Measurements from ENCODE around the gene ZNF416. TPM values are rescaled to one million over a fixed set of nuclear protein-coding genes. Genes with fewer than 3 reads are reported as not detected.

Gene ZNF416
- total RNA-seq, 1 experiment from 2014 or later, result 3.6 TPM

GRCh38 chr19:57613941-57614743 is 35.4 kb upstream of the ZNF416 start, which contains the start of gene ZNF134:
TSS of gene ZNF134 (plus strand) at chr19:57614242. CDS start at chr19:57619469, 5,227 bp downstream.
- Histone ChIP-seq H4K20me1 (ENCODE audit: low read length) (no peaks in the 10 kb centered on the region), H3K36me3 (ENCODE audit: low read depth, low read length) (peaks cover 49% of the 10 kb centered on the region), H3K27ac (ENCODE audit: low read length) (no peak within 1 kb of the TSS), H3K9me3 (ENCODE audit: low read length) (peaks cover 50% of the 10 kb centered on the region), H3F3A (ENCODE audit: low read length, unreplicated experiment) (no peaks in the 10 kb centered on the region), H3K9ac (ENCODE audit: low read length) (peak within 1 kb of the TSS; percentile 87), H2AFZ (ENCODE audit: low read length) (peak within 1 kb of the TSS; percentile 83), H3K4me1 (ENCODE audit: insufficient read depth, low read length) (no peaks in the 10 kb centered on the region), H3K79me2 (ENCODE audit: low read length) (peaks cover 41% of the 10 kb centered on the region), H3K4me2 (ENCODE audit: low read length) (peak within 1 kb of the TSS; percentile 89), H3K9me2 (replicated peaks; ENCODE audit: low read length) (no peaks in the 10 kb centered on the region), H3K27me3 (ENCODE audit: low read length) (no peaks in the 10 kb centered on the region), H3K4me3 (ENCODE audit: low read length) (peak within 1 kb of the TSS; percentile 91)
- ChIA-PET CTCF (no interaction called here), POLR2A (ENCODE audit: unreplicated experiment) (interaction anchor here (0.6 kb wide), 1 partner anchor 19 kb away, joined by 3 read pairs; the partner anchor contains the start of gene ZNF211)
- ATAC-seq (peak; percentile 100), DNase-seq (peak; percentile 95)
- intact Hi-C loops (cut with micrococcal nuclease), result loop anchor here (1.0 kb wide), 1 partner anchor 36 kb away; the partner anchor contains the start of gene ZNF416
- no peak for TF ChIP-seq EZH2phosphoT487 (IDR thresholded peaks at IDR 0.05; ENCODE audit: borderline replicate concordance, low read length)
- no peak; the same call in 1 of the 2 replicates for TF ChIP-seq CTCF (conservative IDR thresholded peaks at IDR 0.05; ENCODE audit: low read depth, low read length)
- no peak for TF ChIP-seq EZH2 (IDR thresholded peaks at IDR 0.05; ENCODE audit: low read length, unreplicated experiment)
- BruUV-seq (replicated peaks), result TSS peak; percentile 65

- Histone ChIP-seq H4K20me1 (ENCODE audit: low read length) (no peaks in the 10 kb centered on the region), H2AFZ (ENCODE audit: low read length) (no peak overlapping the region), H3K9ac (ENCODE audit: low read length) (no peak overlapping the region), H3K27ac (ENCODE audit: low read length) (no peak overlapping the region), H3F3A (ENCODE audit: low read length, unreplicated experiment) (no peaks in the 10 kb centered on the region), H3K4me1 (ENCODE audit: insufficient read depth, low read length) (no peaks in the 10 kb centered on the region), H3K36me3 (ENCODE audit: low read depth, low read length) (peaks cover 44% of the 10 kb centered on the region), H3K4me2 (ENCODE audit: low read length) (no peak overlapping the region), H3K27me3 (ENCODE audit: low read length) (no peaks in the 10 kb centered on the region), H3K79me2 (ENCODE audit: low read length) (peaks cover 20% of the 10 kb centered on the region), H3K4me3 (ENCODE audit: low read length) (no peak overlapping the region), H3K9me2 (replicated peaks; ENCODE audit: low read length) (no peaks in the 10 kb centered on the region), H3K9me3 (ENCODE audit: low read length) (peaks cover 37% of the 10 kb centered on the region)
- BruUV-seq (replicated peaks), result no TSS peak
- CTCF ChIA-PET, result no interaction called here
- POLR2A ChIA-PET (ENCODE audit: unreplicated experiment), result no interaction called here
- TF ChIP-seq EZH2phosphoT487 (IDR thresholded peaks at IDR 0.05; ENCODE audit: borderline replicate concordance, low read length) (no peak), EZH2 (IDR thresholded peaks at IDR 0.05; ENCODE audit: low read length, unreplicated experiment) (no peak), CTCF (conservative IDR thresholded peaks at IDR 0.05; ENCODE audit: low read depth, low read length) (no peak)
- ATAC-seq (no peak), DNase-seq (no peak)
- intact Hi-C loops (cut with micrococcal nuclease), result no loop called here
Observed at GRCh38 chr19:57611113-57611512, 32.4 kb upstream of the ZNF416 start.

- Histone ChIP-seq H3K79me2 (ENCODE audit: low read length) (peaks cover 1% of the 10 kb centered on the region; the same call in 1 of the 2 replicates), H3K9ac (ENCODE audit: low read length) (no peak overlapping the region), H3K27ac (ENCODE audit: low read length) (no peak overlapping the region), H3K9me2 (replicated peaks; ENCODE audit: low read length) (no peaks in the 10 kb centered on the region), H3F3A (ENCODE audit: low read length, unreplicated experiment) (no peaks in the 10 kb centered on the region), H3K4me2 (ENCODE audit: low read length) (no peak overlapping the region), H4K20me1 (ENCODE audit: low read length) (no peaks in the 10 kb centered on the region), H3K4me3 (ENCODE audit: low read length) (no peak overlapping the region; the same call in 1 of the 2 replicates), H2AFZ (ENCODE audit: low read length) (no peak overlapping the region), H3K36me3 (ENCODE audit: low read depth, low read length) (peaks cover 66% of the 10 kb centered on the region), H3K27me3 (ENCODE audit: low read length) (no peaks in the 10 kb centered on the region), H3K9me3 (ENCODE audit: low read length) (peaks cover 49% of the 10 kb centered on the region), H3K4me1 (ENCODE audit: insufficient read depth, low read length) (no peaks in the 10 kb centered on the region)
- DNase-seq, result no peak
- no peak for ATAC-seq
- ChIA-PET CTCF (no interaction called here), POLR2A (ENCODE audit: unreplicated experiment) (no interaction called here)
- intact Hi-C loops (cut with micrococcal nuclease), result no loop called here
- BruUV-seq (replicated peaks), result no TSS peak
- TF ChIP-seq CTCF (conservative IDR thresholded peaks at IDR 0.05; ENCODE audit: low read depth, low read length) (no peak), EZH2phosphoT487 (IDR thresholded peaks at IDR 0.05; ENCODE audit: borderline replicate concordance, low read length) (no peak), EZH2 (IDR thresholded peaks at IDR 0.05; ENCODE audit: low read length, unreplicated experiment) (no peak)
Observed at GRCh38 chr19:57606931-57607330, 28.2 kb upstream of the ZNF416 start.
